ENCODE data around the gene CDC26. TPM values are rescaled to one million over a fixed set of nuclear protein-coding genes. Genes with fewer than 3 reads are reported as not detected.

CDC26 gene
- total RNA-seq, 1 experiment from 2014 or later: 29.3 TPM

GRCh38 chr9:113231701-113232100 is 43.7 kb downstream of the CDC26 start:
- Mint-ChIP-seq H3K27me3 (ENCODE audit: insufficient read depth, unreplicated experiment) (no peaks in the 10 kb centered on the region), H3K27ac (ENCODE audit: unreplicated experiment) (no peak overlapping the region), H3K9me3 (ENCODE audit: unreplicated experiment) (no peaks in the 10 kb centered on the region), H3K36me3 (ENCODE audit: insufficient read depth, unreplicated experiment) (no peaks in the 10 kb centered on the region), H3K4me1 (ENCODE audit: low read depth, unreplicated experiment) (peaks cover 10% of the 10 kb centered on the region), H3K4me3 (ENCODE audit: unreplicated experiment) (no peak overlapping the region)
- TF ChIP-seq, protein P1, sequence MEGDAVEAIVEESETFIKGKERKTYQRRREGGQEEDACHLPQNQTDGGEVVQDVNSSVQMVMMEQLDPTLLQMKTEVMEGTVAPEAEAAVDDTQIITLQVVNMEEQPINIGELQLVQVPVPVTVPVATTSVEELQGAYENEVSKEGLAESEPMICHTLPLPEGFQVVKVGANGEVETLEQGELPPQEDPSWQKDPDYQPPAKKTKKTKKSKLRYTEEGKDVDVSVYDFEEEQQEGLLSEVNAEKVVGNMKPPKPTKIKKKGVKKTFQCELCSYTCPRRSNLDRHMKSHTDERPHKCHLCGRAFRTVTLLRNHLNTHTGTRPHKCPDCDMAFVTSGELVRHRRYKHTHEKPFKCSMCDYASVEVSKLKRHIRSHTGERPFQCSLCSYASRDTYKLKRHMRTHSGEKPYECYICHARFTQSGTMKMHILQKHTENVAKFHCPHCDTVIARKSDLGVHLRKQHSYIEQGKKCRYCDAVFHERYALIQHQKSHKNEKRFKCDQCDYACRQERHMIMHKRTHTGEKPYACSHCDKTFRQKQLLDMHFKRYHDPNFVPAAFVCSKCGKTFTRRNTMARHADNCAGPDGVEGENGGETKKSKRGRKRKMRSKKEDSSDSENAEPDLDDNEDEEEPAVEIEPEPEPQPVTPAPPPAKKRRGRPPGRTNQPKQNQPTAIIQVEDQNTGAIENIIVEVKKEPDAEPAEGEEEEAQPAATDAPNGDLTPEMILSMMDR (IDR thresholded peaks at IDR 0.05; ENCODE audit: insufficient read depth in 1 of 2, low read depth in 1 of 2, low read length in 1 of 2, severe bottlenecking in 1 of 2, unreplicated experiment in 1 of 2): no peak
- H3K27me3 ChIP-seq (replicated peaks; ENCODE audit: control insufficient read depth, insufficient read depth, low read length): no peaks in the 10 kb centered on the region
- CTCF ChIA-PET: no interaction called here
- intact Hi-C loops (cut with micrococcal nuclease; ENCODE audit: unreplicated experiment): no loop called here
- no peaks in the 10 kb centered on the region for H3K9me3 ChIP-seq
- POLR2A ChIA-PET: no interaction called here
- DNase-seq: no peak
- H3K4me3 ChIP-seq (ENCODE audit: low read depth, low read length): no peak overlapping the region
- BruUV-seq (replicated peaks): no TSS peak
- H3K36me3 ChIP-seq (ENCODE audit: control insufficient read depth, insufficient read depth, low read length): no peaks in the 10 kb centered on the region; the same call in 1 of the 2 replicates
- H3K4me1 ChIP-seq: peaks cover 15% of the 10 kb centered on the region

DNA sequence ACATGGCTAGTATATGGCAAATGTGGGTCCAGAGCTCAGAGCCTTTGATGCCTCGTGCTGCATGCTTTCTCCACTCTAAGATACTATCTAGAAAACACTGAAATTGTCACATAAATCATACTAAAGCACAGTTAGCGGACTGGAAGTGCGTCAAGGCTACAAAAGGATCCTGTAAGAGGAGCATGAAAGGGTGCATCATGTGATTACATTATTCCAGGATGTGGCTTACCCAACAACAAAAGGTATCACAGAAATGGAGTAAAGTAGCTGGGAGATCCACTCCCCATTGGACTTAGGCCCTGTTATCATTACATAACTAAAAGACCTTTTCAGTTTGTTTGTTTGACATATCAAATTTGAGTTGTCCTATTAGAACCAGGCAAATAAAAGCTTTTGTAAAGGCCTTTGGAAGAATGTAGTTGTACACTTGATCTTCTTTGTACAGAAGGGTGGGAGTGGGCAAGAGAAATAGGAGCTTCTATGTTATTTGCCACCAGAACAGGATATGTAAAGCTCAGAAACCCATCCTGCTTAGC is 47.2 kb downstream of the CDC26 start:
- peak in 1 of 2 experiments; percentile 55 for DNase-seq
- no TSS peak for BruUV-seq (replicated peaks)
- H3K4me3 Mint-ChIP-seq (ENCODE audit: unreplicated experiment): peak overlapping the region; percentile 10

DNA sequence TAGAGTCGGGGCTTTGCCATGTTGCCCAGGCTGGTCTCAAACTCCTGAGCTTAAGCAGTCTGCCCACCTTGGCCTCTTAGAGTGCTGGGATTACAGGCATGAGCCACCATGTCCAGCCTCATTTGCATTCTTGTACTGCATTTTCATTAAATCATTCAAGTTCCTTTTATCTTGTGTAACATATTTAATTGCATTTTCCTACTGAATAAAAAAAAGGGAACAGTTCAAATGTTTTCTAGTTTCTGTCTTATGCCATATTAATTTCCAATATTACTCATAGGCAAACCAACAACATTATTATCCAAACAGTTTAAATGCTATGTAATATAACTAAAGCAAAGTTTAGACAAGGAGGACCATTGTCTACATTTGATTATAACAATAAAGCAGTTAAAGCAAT is 47.9 kb downstream of the CDC26 start:
- Mint-ChIP-seq H3K4me3 (ENCODE audit: unreplicated experiment) (no peak overlapping the region), H3K27ac (ENCODE audit: unreplicated experiment) (no peak overlapping the region), H3K27me3 (ENCODE audit: insufficient read depth, unreplicated experiment) (no peaks in the 10 kb centered on the region), H3K9me3 (ENCODE audit: unreplicated experiment) (no peaks in the 10 kb centered on the region), H3K4me1 (ENCODE audit: low read depth, unreplicated experiment) (peaks cover 25% of the 10 kb centered on the region), H3K36me3 (ENCODE audit: insufficient read depth, unreplicated experiment) (peaks cover 12% of the 10 kb centered on the region)
- H3K27me3 ChIP-seq (replicated peaks; ENCODE audit: control insufficient read depth, insufficient read depth, low read length): no peaks in the 10 kb centered on the region
- H3K4me3 ChIP-seq (ENCODE audit: low read depth, low read length): no peak overlapping the region
- TF ChIP-seq, protein P1 (IDR thresholded peaks at IDR 0.05; ENCODE audit: insufficient read depth in 1 of 2, low read depth in 1 of 2, low read length in 1 of 2, severe bottlenecking in 1 of 2, unreplicated experiment in 1 of 2): no peak
- no peak for DNase-seq
- CTCF ChIA-PET: interaction anchor here (1.4 kb wide), 1 partner anchor 77 kb away, joined by 4 read pairs; the partner anchor contains the start of gene SLC31A2
- no peaks in the 10 kb centered on the region; the same call in 1 of the 2 replicates for H3K36me3 ChIP-seq (ENCODE audit: control insufficient read depth, insufficient read depth, low read length)
- peaks cover 15% of the 10 kb centered on the region for H3K4me1 ChIP-seq
- intact Hi-C loops (cut with micrococcal nuclease; ENCODE audit: unreplicated experiment): loop anchor here (10.0 kb wide), 1 partner anchor 893 kb away; the partner anchor contains the start of gene PTBP3
- no peaks in the 10 kb centered on the region for H3K9me3 ChIP-seq
- BruUV-seq (replicated peaks): no TSS peak
- POLR2A ChIA-PET: interaction anchor here (0.6 kb wide), 1 partner anchor 183 kb away, joined by 3 read pairs; the partner anchor contains the start of genes C9orf43 and POLE3

More for the DNA sequence above, 47.2 kb downstream of the CDC26 start:
- Mint-ChIP-seq H3K9me3 (ENCODE audit: unreplicated experiment) (no peaks in the 10 kb centered on the region), H3K4me1 (ENCODE audit: low read depth, unreplicated experiment) (peaks cover 20% of the 10 kb centered on the region), H3K27ac (ENCODE audit: unreplicated experiment) (no peak overlapping the region), H3K36me3 (ENCODE audit: insufficient read depth, unreplicated experiment) (peaks cover 8% of the 10 kb centered on the region), H3K27me3 (ENCODE audit: insufficient read depth, unreplicated experiment) (no peaks in the 10 kb centered on the region)
- Histone ChIP-seq H3K27me3 (replicated peaks; ENCODE audit: control insufficient read depth, insufficient read depth, low read length) (no peaks in the 10 kb centered on the region), H3K36me3 (ENCODE audit: control insufficient read depth, insufficient read depth, low read length) (no peaks in the 10 kb centered on the region; the same call in 1 of the 2 replicates), H3K4me1 (peaks cover 15% of the 10 kb centered on the region), H3K9me3 (no peaks in the 10 kb centered on the region), H3K4me3 (ENCODE audit: low read depth, low read length) (no peak overlapping the region)
- intact Hi-C loops (cut with micrococcal nuclease; ENCODE audit: unreplicated experiment): loop anchor here (10.0 kb wide), 1 partner anchor 893 kb away; the partner anchor contains the start of gene PTBP3
- ChIA-PET CTCF (interaction anchor here (0.6 to 1.4 kb wide), 3 partner anchors 13 to 77 kb away, joined by 4 to 6 read pairs (median 4); partner anchors contain the start of gene SLC31A2), POLR2A (interaction anchor here (0.6 kb wide), 2 partner anchors 47 to 182 kb away, joined by 3 to 4 read pairs; partner anchors contain the start of genes C9orf43, CDC26, POLE3 and PRPF4)
- TF ChIP-seq, protein P1 (IDR thresholded peaks at IDR 0.05; ENCODE audit: insufficient read depth in 1 of 2, low read depth in 1 of 2, low read length in 1 of 2, severe bottlenecking in 1 of 2, unreplicated experiment in 1 of 2): no peak
